Measurements from ENCODE around the gene DGKA.

- TF ChIP-seq, protein P1, sequence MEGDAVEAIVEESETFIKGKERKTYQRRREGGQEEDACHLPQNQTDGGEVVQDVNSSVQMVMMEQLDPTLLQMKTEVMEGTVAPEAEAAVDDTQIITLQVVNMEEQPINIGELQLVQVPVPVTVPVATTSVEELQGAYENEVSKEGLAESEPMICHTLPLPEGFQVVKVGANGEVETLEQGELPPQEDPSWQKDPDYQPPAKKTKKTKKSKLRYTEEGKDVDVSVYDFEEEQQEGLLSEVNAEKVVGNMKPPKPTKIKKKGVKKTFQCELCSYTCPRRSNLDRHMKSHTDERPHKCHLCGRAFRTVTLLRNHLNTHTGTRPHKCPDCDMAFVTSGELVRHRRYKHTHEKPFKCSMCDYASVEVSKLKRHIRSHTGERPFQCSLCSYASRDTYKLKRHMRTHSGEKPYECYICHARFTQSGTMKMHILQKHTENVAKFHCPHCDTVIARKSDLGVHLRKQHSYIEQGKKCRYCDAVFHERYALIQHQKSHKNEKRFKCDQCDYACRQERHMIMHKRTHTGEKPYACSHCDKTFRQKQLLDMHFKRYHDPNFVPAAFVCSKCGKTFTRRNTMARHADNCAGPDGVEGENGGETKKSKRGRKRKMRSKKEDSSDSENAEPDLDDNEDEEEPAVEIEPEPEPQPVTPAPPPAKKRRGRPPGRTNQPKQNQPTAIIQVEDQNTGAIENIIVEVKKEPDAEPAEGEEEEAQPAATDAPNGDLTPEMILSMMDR (IDR thresholded peaks at IDR 0.05) = no peak
- no peak for TF ChIP-seq EZH2 (IDR thresholded peaks at IDR 0.05)
- no peak for TF ChIP-seq EZH2phosphoT487 (IDR thresholded peaks at IDR 0.05)
These were observed 386 bp downstream of the DGKA start for GRCh38 chr12:55931317-55931779.
